NCI-H69 (cell line): ENCODE data around the gene SYN1.

Experiments used
- DNase-seq: peaks from one replicate; lab custom pipeline; 2025; lab: John Stamatoyannopoulos, UW

The SYN1 gene

GRCh38 chrX:47572773-47573340 is 46.8 kb downstream of the SYN1 start:
- DNase-seq = no peak

- no peak for DNase-seq
Measured at GRCh38 chrX:47571896-47572295, 47.8 kb downstream of the SYN1 start.

DNA sequence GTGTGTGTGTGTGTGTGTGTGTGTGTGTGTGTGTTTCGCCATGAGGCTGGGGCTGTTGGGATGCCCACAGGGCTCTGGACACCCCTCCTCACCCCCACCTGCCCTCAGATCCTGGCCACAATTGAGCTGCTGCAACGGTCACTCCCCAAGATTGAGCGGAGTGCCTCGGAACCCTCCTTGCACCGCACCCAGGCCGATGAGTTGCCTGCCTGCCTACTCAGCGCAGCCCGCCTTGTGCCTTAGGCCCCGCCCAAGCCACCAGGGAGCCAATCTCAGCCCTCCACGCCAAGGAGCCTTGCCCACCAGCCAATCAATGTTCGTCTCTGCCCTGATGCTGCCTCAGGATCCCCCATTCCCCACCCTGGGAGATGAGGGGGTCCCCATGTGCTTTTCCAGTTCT is 48.4 kb downstream of the SYN1 start:
- no peak for DNase-seq

DNA sequence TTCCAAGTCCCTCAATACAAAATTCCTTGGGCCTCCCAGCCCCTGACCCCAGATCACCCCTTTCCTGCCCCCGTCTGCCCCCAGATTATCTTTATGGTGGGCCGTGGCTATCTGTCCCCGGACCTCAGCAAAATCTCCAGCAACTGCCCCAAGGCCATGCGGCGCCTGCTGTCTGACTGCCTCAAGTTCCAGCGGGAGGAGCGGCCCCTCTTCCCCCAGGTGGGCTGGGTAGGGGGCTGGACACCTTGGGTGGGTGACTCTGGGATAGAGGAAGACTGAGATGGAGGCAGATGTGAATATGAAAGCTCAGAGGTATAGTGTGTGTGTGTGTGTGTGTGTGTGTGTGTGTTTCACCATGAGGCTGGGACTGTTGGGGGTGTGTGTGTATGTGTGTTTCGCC is 48.9 kb downstream of the SYN1 start:
- DNase-seq = no peak

- DNase-seq = peak; percentile 41
Measured at GRCh38 chrX:47568656-47569295, 50.9 kb downstream of the SYN1 start.

DNA sequence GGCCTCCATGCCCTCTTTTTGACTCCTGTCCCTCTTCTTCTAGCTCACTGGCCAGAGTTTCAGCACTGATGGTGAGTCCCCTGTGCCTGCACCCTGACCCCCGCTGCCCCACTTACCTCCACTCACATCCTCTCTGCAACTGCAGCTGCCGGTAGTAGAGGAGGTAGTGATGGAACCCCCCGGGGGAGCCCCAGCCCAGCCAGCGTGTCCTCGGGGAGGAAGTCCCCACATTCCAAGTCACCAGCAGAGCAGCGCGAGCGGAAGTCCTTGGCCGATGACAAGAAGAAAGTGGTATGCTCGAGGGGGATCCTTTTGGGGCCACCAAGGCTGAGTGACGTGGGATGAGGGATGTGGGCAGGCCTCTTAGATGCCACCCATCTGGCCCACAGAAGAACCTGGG is 52.8 kb downstream of the SYN1 start:
- DNase-seq = no peak

GRCh38 chrX:47564438-47565085 is 55.1 kb downstream of the SYN1 start:
- DNase-seq = no peak

- DNase-seq = no peak
Measured at GRCh38 chrX:47563801-47564315, 55.8 kb downstream of the SYN1 start.

DNA sequence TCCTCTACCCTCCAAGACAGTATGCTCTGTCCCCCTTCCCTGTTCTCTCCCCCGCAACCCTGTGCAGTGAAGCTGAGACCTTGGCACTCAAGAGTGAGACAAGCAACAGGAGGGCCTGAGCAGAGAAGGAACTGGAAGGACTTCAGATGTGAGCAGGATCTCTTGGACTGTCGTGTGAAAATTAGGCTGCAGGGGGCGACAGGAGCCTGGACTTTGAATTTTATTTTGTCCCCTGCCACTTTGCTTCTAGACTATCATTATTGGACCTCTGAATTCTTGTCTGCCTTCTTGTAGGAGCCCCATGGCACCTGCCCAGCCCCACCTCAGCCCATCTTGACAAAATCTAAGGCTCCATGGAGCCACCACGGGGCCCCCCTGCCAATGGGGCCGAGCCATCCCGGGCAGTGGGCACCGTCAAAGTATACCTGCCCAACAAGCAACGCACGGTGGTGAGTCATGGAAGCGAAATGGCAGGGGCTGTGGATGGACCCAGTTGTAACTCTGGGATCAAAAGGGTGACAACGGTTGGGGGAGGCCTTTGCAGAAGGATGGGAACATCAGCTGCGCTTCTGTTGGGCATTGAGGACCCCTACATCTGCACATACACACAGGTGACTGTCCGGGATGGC is 56.9 kb downstream of the SYN1 start:
- peak; percentile 19 for DNase-seq

DNA sequence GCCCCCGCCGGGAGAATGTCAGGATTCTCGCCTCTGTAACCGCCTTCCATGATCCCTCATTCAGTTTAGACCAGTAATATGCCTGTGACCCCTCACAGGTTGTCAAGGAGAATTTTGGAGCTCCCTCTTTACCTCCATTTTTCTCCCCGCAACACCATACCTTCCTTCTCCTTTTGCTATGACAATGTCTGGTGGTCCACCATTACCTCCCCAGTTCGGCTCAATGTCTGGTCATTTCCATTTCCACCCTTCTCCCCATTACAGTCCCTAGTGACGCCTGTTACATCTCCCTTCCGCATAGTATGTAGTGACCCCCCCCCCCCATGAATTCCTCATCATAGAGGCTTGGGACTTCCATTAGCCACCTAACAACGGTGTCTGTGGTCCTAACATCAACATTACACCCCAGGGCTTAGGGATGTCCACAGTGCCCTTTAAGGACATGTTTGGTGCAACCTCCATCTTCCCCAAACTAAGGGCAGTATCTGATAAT is 58.0 kb downstream of the SYN1 start:
- DNase-seq = no peak

DNA sequence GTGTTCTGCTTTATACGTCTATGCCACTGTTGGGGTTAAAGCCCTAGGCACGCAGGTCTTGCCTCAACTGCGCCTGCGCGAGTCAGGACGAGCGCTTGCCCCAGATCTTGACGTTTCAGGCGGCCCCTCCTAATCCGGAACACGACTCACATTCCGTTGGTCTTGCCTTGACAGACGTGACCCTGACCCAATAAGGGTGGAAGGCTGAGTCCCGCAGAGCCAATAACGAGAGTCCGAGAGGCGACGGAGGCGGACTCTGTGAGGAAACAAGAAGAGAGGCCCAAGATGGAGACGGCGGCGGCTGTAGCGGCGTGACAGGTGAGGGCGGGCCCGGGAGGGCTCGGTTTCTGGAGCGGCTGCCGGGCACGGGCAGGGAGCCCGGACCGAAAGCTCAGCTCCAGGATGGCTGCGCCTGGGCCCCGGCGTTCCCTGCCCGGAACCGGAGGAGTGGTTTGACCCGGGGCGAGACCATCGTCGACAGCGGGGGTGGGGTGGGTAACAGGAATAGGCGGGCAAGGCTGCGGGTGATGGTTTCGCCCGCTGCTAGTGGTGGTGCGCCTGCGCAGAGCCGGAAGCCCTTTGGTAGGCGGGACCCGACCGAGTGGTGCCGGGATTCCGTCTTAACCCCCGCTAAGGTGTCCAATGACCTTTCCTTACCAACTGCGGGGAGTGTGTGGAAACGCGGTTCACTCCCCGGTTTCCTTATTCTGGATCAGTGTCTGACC is 58.6 kb downstream of the SYN1 start, which contains the start of gene ARAF:
Gene ARAF, plus strand, starts transcription at position 272 of the 725 bp plus-strand sequence. CDS start 1,763 bp downstream, outside the sequence.
- peak; percentile 98 for DNase-seq

GRCh38 chrX:47560179-47560933 is 59.3 kb downstream of the SYN1 start:
- DNase-seq = peak; percentile 17

DNA sequence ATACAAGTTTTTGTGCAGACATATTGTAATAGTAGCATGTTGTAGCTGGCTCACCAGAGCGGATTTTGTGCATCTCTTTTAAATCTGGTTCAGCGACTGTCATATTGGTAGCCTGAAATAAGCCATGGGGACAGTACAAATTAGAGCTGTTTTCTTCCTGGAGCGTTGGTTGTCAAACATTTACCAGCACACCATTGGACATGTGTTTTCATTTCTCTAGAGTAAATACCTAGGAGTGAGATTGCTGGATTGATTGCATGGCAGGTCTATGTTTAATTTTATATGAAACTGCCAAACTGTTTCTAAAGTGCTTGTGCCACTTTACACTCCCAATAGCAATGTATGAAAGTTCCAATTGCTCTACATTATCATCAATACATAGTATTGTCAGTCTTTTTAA is 61.2 kb downstream of the SYN1 start:
- no peak for DNase-seq

DNA sequence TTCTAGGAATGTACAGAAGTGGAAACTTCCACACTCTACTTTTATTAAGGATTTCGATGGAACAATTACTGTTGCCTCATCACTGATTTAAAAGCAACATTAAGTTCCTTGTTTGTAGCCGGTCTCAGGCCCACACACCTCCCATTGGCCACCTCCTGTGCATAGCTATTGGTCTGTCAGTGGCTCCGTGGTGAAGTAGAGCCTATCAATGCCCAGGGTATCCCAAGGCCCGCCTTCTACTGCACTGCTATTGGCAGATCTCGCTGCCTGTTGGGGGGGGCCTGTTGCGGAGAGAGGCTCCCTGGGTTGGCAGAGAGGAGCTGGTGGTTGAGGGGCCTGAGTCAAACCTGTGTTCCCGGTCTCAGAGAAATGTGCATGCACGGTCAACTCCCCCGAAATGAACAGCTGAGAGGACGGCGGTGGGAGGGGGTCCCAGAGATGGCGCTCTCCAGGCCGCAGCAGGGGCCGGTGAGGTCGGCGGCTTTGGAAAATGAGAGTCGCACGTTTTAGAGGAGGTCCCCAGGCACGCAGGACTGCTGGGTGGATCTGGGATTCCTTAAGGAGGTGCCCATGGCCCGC is 63.5 kb downstream of the SYN1 start:
- DNase-seq = peak; percentile 95

DNA sequence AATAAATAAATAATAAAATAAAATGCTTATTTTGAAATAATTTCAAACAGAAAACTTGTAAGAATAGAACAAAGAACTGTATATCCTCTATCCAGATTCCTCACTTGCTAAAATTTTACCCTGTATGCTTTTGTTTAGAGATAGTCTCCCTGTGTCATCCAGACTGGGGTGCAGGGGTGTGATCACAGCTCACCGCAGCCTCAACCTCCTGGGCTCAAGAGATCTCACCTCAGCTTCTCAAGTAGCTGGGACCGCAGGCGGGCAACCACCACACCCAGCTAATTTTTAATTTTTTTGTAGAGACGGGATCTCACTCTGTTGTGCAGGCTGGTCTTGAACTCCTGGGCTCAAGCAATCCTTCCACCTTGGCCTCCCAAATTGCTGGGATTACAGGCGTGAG is 76.2 kb downstream of the SYN1 start:
- DNase-seq = no peak

GRCh38 chrX:47540754-47541538 is 78.7 kb downstream of the SYN1 start:
- DNase-seq = peak; percentile 92

DNA sequence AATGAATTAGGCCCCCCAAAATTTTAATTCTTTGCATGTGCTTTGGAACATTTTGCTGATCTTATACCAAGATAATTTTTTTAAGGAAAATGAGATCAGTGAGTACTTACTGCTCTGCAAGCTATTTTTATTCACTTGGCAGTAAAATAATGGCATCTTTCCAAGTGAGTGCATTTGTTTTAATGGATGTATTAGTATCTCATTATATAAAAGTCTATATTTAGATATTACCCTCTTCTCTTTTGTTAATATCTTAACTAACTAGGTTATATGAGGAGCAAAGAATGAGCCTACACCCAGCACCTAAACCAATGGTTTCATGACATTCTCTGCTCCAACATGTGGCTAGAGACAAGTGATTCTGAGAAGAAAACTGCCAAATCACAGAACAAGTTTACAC is 79.8 kb downstream of the SYN1 start:
- no peak for DNase-seq

DNA sequence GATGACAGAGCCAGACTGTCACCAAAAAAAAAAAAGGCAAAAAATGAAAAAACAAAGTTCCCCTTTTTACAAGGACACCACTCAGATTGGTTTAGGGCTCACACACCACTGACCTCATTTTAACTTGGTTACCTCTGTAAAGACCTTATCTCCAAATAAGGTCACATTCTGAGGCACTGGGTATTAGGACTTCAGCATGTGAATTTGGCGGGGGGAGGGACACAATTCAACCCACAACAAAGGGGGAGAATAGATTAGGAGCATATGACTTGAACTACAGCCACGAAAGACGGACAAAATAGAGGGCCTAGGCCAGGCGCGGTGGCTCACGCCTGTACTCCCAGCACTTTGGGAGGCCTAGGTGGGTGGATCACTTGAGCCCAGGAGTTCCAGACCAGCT is 89.6 kb downstream of the SYN1 start:
- DNase-seq = no peak

- no peak for DNase-seq
Measured at GRCh38 chrX:47529548-47529947, 90.1 kb downstream of the SYN1 start.

DNA sequence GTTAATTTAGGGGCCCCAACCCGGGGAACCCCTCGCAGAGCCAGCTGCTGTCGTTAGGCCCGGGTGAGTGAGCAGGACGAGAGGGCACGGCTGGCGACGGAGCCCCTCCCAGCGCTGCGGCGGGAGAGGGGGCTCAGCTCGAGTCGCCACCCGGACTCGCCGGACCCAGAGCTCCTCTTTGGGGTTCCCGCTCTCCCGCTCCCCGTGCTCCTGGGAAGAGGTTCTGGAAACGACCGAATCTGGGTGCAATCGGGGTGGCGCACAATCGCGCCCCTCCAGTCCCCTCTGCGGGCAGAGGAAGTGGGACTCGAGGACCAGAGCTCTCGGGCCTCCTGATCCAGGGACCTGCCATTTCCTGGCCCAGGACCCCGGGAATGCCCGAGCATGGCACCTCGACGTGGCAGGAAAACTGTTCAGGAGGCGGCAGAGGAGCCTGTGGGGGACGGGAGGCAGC is 95.9 kb downstream of the SYN1 start:
- peak; percentile 24 for DNase-seq
